T-helper 1 cell (primary cell): ENCODE measurements around the gene RGL2.

Experiments used
- DNase-seq, 5 donors: peaks; one replicate each; pipeline ENCODE4 v3.0.0-alpha.2; 2012 to 2020

The RGL2 gene

GRCh38 chr6:33315793-33316602, 17.3 kb upstream of the RGL2 start:
- no peak for DNase-seq

DNA sequence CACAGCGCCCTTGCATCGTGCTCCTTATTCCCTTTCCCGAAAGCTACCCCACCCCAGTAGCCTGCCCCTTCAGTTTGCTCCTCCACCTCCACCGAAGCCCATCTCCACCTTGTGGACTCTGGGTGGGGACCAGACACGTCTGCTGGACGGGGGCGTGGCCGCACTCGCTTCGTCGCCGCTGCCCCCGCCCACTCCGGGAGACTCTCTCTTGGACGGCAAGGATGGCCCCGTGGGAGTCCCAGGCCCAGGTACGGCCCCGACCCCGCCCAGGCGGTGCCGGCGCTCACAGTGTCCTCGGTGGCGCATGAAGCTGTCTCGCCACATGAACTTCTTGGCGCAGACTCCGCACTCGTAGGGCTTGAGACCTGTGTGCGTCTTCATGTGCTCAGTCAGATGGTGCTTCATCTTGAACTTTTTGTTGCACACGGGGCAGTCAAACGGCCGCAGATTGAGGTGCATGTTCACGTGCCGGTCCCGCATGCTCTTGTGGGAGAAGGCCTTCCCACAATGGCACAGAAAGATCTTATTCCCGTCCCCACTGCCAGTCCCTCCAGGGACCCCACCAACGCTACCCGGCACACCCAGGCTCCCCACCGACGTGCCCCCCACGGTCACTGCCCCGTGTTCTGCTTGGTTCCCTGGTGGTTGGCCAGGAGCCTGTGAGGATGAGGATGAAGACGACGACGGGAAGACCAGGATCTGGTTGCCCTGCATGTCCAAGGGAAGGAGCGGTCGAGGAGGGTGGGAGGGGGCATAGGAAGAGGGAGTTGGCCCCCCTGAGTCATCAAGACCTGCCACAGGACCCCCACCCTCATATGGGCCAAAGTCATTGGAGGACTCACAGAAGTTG, 16.4 kb upstream of the RGL2 start:
- no peak for DNase-seq

GRCh38 chr6:33314515-33314942, 15.8 kb upstream of the RGL2 start:
- DNase-seq = peak; percentile 65 to 77 (median 73)

DNA sequence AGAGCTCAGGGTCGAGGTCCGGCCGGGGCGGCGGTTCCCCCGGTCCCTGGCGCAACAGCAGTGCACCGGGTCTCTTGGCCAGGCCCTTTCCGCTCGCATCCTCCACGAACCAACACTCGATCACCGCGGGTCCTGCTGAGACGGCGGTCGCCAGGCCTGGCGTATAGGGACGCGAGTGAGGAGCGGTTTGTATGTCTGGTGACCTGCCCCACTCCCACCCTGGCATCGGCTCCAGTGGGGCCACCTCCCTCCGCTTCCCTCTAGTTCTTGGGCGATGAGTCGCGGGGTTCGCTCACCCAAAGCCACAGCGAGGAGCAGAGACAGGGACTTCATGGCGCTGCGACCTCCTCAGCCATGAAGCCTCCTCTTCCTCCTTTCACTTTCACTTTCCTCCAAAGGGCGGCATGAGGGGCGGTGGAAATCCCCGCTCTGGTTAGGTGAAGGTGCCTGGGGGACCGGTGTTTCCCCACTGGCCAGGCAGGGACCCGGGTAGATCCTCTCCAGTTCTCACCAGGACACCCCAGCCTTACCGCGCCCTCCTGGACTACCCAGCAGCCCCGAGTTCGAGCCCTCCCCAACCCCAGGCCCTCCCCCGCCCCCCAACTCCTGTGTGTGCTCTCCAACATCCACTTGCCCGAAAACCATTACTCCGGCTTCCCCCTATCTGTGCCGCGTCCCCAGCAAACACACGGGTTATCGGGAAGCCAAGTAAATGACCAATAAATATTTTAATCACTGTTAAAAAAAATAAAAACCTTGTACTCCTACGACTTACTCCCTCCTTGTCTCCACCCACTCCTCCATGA, 15.2 kb upstream of the RGL2 start, which contains the start of gene TAPBP:
Gene TAPBP (minus strand): TSS at position 370 of the 806 bp plus-strand sequence. CDS start 37 bp downstream, at position 333.
- peak; percentile 77 to 86 (median 83) for DNase-seq

- DNase-seq = peak in 1 of 5 donors; percentile 21
These were observed 14.5 kb upstream of the RGL2 start for GRCh38 chr6:33313105-33313708.

DNA sequence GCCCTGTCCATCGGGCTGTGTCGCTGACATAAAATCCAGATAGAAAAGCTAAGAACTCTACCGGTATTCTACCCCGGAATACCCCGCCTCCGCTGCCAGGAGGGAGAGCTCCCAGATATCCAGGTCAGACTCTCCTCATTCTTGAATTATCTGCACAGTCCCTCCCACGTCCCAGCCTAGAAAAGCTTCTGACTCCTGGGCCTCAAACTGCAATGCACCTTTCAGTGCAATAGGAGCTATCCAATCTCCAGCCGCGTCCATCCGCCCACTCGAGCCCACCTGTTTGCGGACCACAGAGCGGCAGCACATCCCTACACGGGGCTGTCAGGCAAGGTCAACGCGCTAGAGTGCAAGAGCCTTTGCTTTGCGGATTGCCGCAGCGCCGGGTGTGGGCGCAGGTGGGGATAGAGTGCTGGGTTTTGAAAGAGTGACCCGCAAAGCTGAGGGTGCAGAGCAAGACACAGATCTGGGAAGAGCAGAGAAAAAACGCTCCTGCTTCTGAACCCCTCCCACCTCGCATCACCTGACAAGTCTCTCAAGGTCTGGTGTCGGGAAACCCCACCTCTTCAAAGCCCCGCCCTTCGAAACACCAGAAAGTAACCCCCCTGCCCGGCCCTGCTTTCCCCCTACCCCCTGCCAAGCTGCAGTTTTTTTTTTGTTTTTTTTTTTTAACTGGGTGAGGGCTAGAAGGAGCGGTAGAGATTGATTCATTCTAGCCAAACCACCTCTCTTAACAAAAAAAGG, 13.8 kb upstream of the RGL2 start:
- DNase-seq = peak; percentile 79 to 87 (median 84)

- DNase-seq = no peak
These were observed 7.6 kb upstream of the RGL2 start for GRCh38 chr6:33306356-33306755.

DNA sequence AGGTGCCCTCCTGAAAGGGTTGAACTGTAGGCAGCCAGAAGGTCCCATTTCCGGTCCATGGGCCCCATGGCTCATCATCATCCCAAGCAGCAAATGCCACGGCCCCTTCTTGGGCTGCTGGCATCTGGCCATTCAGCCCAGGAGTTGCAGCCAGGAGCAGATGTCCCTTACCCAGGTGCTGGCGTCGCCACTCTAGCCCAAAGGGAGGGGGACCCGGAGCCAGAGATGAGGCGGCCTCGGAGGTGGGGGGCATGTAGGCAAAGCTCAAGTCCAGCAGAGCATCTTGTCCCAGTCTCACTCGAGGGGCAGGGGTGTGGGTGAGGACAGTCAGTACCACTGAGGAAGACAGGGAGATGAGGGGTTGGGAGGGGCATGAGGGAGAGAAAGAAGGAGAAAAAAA, 6.3 kb upstream of the RGL2 start:
- DNase-seq = no peak

DNA sequence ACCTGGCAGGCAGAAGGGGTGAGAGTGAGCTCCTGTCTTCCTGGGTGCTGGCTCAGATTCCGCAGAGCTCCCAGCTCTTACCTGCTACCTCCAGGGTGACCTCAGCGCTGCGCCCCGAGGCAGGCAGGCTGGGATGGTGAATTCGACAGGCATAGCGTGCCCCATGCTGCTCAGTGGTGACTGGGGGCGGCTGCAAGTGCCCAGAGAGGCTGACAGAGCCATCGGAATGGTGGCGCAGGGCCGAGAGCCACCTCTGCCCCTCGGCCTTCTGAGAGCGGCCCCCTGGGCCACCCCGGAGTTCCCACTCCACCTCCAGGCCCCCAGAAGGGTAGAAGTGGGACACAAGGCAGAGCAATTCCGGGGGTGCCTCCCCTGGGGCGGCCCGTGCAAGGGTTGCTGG, 5.5 kb upstream of the RGL2 start:
- DNase-seq = no peak

DNA sequence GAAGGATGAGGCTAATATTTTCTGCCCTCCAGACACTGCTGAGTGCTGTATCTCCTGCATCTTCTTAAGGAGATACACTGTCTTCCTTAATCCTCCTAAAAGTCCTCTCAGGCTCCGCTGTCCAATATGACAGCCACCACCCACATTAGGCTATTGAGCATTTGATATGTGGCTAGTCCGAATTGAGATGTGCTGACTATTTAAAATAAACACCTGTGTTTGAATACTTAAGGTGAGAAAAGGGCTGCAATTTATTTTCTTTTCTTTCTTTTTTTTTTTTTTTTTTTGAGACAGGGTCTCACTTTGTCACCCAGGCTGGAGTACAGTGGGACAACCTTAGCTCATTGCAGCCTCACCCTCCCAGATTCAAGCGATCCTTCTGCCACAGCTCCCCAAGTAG, 3.1 kb upstream of the RGL2 start:
- no peak for DNase-seq

DNA sequence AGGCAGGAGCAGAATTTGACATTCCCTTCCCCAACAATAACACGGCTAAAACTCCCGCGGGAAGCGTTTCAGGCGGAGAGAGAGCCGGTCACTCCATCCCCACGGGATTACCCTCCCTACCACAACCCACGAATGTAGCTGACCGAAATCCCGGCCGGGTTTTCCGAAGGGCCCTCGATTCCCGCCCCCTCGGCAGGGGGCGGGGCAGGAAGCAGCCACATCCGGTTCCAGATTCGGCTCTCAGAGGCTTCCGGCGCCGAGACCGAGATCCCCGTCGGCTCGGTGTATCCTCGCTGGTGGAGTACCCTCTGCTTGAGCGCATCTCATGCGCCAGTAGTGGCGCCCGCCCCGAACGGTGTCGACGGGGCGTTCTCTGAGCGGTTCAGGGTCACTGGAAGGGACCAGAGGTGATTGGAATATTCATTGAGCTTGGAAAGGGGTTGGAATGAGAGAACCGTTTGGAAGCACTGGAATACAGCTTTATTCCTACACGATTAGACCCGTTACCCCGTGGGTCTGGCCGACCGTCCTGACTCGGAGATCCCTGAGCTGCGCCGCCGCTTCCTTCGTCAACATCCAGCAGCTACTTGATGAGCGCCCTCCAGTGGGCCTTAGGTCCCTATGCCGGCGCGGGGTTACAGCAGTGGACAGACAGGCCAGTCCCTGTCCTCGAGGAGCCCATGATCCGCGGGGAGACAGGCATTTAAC, 649 bp upstream of the RGL2 start:
- peak; percentile 88 to 95 (median 90) for DNase-seq

DNA sequence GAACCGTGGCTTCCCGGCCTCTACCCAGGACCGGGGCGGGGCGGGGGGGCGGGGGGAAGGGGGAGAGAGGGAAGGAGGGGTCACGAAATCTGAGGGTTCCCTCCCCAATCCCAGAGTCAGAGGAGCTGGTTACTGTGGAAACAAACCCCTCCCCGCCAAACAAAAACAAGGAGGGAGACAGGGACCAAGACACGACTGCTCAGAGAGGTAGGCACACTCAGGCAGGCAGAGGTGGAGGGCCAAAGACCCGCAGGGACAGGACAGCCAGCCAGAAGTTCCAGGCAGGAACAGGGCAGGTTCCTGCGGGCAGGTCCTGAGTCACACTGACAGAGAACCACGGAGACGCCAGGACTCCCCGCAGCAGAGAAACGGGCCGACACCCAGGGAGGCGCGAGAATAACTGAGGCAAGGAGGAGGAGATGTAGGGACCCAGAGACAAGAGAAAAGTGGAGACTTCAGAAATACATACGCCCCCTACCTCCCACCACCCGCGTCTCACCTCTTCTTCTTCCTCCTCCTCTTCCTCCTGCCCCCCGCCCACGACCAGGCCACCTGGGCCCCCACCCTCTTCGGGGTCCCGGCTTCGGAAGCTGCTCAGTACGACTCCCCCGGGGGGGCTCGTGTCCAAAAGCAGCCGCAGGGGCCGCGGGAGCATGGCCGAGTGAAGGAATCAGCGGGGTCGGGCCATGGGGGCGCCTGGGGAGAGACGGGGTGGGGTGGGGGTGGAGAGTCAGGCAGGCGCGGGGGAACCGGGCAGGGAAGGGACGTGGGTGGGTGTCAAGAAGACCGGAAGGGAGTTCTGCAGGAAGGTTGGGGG, 578 bp downstream of the RGL2 start:
- peak in 4 of 5 donors; percentile 59 to 70 (median 66) for DNase-seq

- DNase-seq = no peak
These were observed 1.3 kb downstream of the RGL2 start for GRCh38 chr6:33297406-33297955.

GRCh38 chr6:33296797-33297405, 1.8 kb downstream of the RGL2 start:
- DNase-seq = no peak

DNA sequence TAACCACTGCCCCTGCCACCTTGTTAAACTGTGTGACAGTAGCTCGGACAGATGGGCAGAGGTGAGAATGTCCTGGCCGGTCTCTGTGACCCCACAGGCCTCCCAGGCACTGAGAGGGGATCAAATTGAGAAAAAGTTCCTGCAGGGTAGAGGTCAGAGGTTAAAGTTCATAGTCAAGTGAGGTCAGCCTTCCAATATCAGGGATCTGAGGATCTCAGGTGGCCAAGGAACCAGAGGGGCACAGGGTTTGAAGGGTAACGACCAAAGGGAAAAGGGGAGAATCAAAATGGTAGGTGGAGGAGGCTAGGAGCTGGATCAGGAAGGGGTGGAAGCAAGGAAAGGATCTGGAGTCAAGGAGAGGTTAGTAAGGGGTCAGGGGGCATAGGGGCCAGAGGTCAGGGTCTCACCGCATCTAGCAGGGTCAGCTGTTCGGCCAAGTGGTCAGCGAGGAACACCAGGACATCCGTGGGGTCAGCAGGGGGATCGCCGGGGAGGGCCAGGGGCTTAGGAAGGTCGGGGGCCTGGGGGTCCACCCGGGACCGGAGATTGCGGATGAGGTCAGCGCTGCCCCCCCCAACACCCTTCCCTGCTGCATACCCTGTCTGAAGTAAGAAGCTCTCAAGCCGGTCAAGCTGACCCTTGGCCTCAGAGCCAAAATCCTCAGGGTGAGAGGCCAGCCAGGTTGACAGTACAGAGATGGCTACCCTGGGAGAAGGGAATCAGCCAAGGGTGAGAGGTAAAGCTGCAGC, 2.9 kb downstream of the RGL2 start:
- no peak for DNase-seq

GRCh38 chr6:33294086-33294823, 4.5 kb downstream of the RGL2 start:
- no peak for DNase-seq

- DNase-seq = no peak
These were observed 5.6 kb downstream of the RGL2 start for GRCh38 chr6:33292996-33293682.
